IMR-90 (cell line): ENCODE data around the gene NHSL1. TPM values are rescaled to one million over a fixed set of nuclear protein-coding genes. Genes with fewer than 3 reads are reported as not detected.

Experiments
- ATAC-seq: fragments of 200-7000 bp; cut with Tn5 transposase; 2 replicates; pipeline ENCODE4 v1.9.1; 2020; ENCODE audit warnings: low read depth, mild to moderate bottlenecking, moderate library complexity
- BruUV-seq: library from RNA; stranded (reverse); fragments of 400-500 nt; replicated peaks from 2 replicates; lab custom pipeline; 2021; lab: Mats Ljungman, UMichigan
- CTCF ChIA-PET: fragments of 300-600 bp; formaldehyde crosslinking; extraction: SDS; loops from one replicate; lab custom pipeline; 2021; ENCODE audit warnings: antibody characterized with exemption; lab: Yijun Ruan, JAX
- POLR2A ChIA-PET: fragments of 300-600 bp; sonication (Branson Sonifier 250); formaldehyde crosslinking; loops from one replicate; lab custom pipeline; 2022; ENCODE audit warnings: antibody characterized with exemption; ENCODE audit not compliant: unreplicated experiment; lab: Charles Lee
- DNase-seq: peaks from one replicate; pipeline ENCODE4 v3.0.0; 2013
- H2AFZ ChIP-seq: replicated peaks from 2 replicates; pipeline ENCODE3; 2013; ENCODE audit warnings: low read length, mild to moderate bottlenecking; ENCODE audit not compliant: poor library complexity
- H2AK5ac ChIP-seq: 2 replicates; pipeline ENCODE4 v1.6.1; 2013; ENCODE audit warnings: low read depth, low read length, inconsistent platforms
- H2AK9ac ChIP-seq: replicated peaks from 2 replicates; pipeline ENCODE3; 2013; ENCODE audit warnings: mild to moderate bottlenecking, low read depth, low read length, moderate library complexity; ENCODE audit not compliant: poor library complexity
- H2BK120ac ChIP-seq: 2 replicates; pipeline ENCODE4 v1.6.1; 2013; ENCODE audit warnings: low read depth, low read length, inconsistent platforms
- H2BK15ac ChIP-seq: 3 replicates; pipeline ENCODE4 v1.6.1; 2013; ENCODE audit warnings: low read depth, low read length, inconsistent platforms
- H2BK20ac ChIP-seq: 2 replicates; pipeline ENCODE4 v1.6.1; 2013; ENCODE audit warnings: low read depth, mild to moderate bottlenecking, inconsistent platforms, low read length, moderate library complexity
- H2BK5ac ChIP-seq: 2 replicates; pipeline ENCODE4 v1.6.1; 2013; ENCODE audit warnings: mild to moderate bottlenecking, low read depth, low read length, inconsistent platforms; ENCODE audit not compliant: poor library complexity, severe bottlenecking
- H3K14ac ChIP-seq: replicated peaks from 2 replicates; pipeline ENCODE4 v1.6.1; 2013; ENCODE audit warnings: low read depth, low read length, inconsistent platforms
- H3K18ac ChIP-seq: 2 replicates; pipeline ENCODE4 v1.6.1; 2013; ENCODE audit warnings: low read depth, low read length, control low read depth
- H3K23ac ChIP-seq: 2 replicates; pipeline ENCODE4 v1.6.1; 2013; ENCODE audit warnings: low read depth, low read length, inconsistent platforms
- H3K27ac ChIP-seq: 2 replicates; pipeline ENCODE4 v1.5.1; 2013; ENCODE audit warnings: mild to moderate bottlenecking, control low read depth, low read length; ENCODE audit not compliant: insufficient read depth
- H3K27me3 ChIP-seq: 2 replicates; pipeline ENCODE4 v1.6.1; 2013; ENCODE audit warnings: low read length; ENCODE audit not compliant: control insufficient read depth, insufficient read depth
- H3K36me3 ChIP-seq: 2 replicates; pipeline ENCODE4 v1.6.1; 2013; ENCODE audit warnings: low read length, mixed read lengths; ENCODE audit not compliant: control insufficient read depth, insufficient read depth
- H3K4ac ChIP-seq: 2 replicates; pipeline ENCODE4 v1.6.1; 2013; ENCODE audit warnings: low read depth, low read length, inconsistent platforms
- H3K4me1 ChIP-seq: 2 replicates; pipeline ENCODE4 v1.6.1; 2013; ENCODE audit warnings: low read length, mixed read lengths; ENCODE audit not compliant: control insufficient read depth, insufficient read depth
- H3K4me2 ChIP-seq: 2 replicates; pipeline ENCODE4 v1.6.1; 2013; ENCODE audit warnings: low read depth, mild to moderate bottlenecking, control low read depth, low read length, moderate library complexity
- H3K4me3 ChIP-seq: 2 replicates; pipeline ENCODE4 v1.5.1; 2013; ENCODE audit warnings: low read depth, mild to moderate bottlenecking, control low read depth, low read length, moderate library complexity; ENCODE audit not compliant: insufficient read depth
- H3K56ac ChIP-seq: 2 replicates; pipeline ENCODE4 v1.6.1; 2013; ENCODE audit warnings: low read length, inconsistent platforms; ENCODE audit not compliant: insufficient read depth; ENCODE audit errors: extremely low read depth
- H3K79me1 ChIP-seq, 2 experiments: 2 replicates each; pipeline ENCODE4 v1.6.1; 2013; ENCODE audit warnings: low read length in 2 of 2, inconsistent platforms in 1 of 2, low read depth in 1 of 2
- H3K9ac ChIP-seq: 2 replicates; pipeline ENCODE4 v1.6.1; 2013; ENCODE audit warnings: low read depth, low read length, control low read depth
- H3K9me1 ChIP-seq: 2 replicates; pipeline ENCODE4 v1.6.1; 2013; ENCODE audit warnings: low read length, inconsistent platforms; ENCODE audit not compliant: insufficient read depth
- H3K9me3 ChIP-seq: 2 replicates; pipeline ENCODE4 v1.6.1; 2013; ENCODE audit warnings: low read length; ENCODE audit not compliant: control insufficient read depth, insufficient read depth
- H4K20me1 ChIP-seq: 2 replicates; pipeline ENCODE4 v1.6.1; 2013; ENCODE audit warnings: low read length, inconsistent platforms; ENCODE audit not compliant: insufficient read depth
- H4K5ac ChIP-seq: 2 replicates; pipeline ENCODE4 v1.6.1; 2013; ENCODE audit warnings: mild to moderate bottlenecking, low read depth, low read length, control low read depth
- H4K8ac ChIP-seq, 2 experiments: 2 replicates each; pipeline ENCODE4 v1.6.1; 2013; ENCODE audit warnings: low read depth in 2 of 2, low read length in 2 of 2, control low read depth in 1 of 2, inconsistent platforms in 1 of 2
- H4K91ac ChIP-seq: 2 replicates; pipeline ENCODE4 v1.6.1; 2013; ENCODE audit warnings: low read depth, low read length, inconsistent platforms; ENCODE audit not compliant: insufficient read depth
- BHLHE40 ChIP-seq: fragments of 150-350 bp; IDR thresholded peaks from 2 replicates; pipeline ENCODE4 v1.6.1; 2016; ENCODE audit warnings: mild to moderate bottlenecking, low read depth, low read length
- FOS ChIP-seq: fragments of 150-350 bp; IDR thresholded peaks from 2 replicates; pipeline ENCODE4 v1.6.1; 2016; ENCODE audit warnings: low read depth, low read length
- MAFK ChIP-seq: IDR thresholded peaks from 2 replicates; pipeline ENCODE4 v1.6.1; 2012; ENCODE audit warnings: low read depth, low read length, improper control_type of control experiment
- MAZ ChIP-seq: IDR thresholded peaks from 2 replicates; pipeline ENCODE4 v1.6.1; 2012; ENCODE audit warnings: low read depth, mild to moderate bottlenecking, low read length, improper control_type of control experiment, moderate library complexity, borderline replicate concordance
- MXI1 ChIP-seq: IDR thresholded peaks from 2 replicates; pipeline ENCODE4 v1.6.1; 2012; ENCODE audit warnings: low read depth, mild to moderate bottlenecking, low read length, moderate library complexity, borderline replicate concordance
- NFE2L2 ChIP-seq: fragments of 150-350 bp; IDR thresholded peaks from 2 replicates; pipeline ENCODE4 v1.6.1; 2016; ENCODE audit warnings: low read depth, mild to moderate bottlenecking, low read length
- POLR2A ChIP-seq: IDR thresholded peaks from 2 replicates; pipeline ENCODE4 v1.6.1; 2012; ENCODE audit warnings: mild to moderate bottlenecking, low read depth, low read length
- RAD21 ChIP-seq: IDR thresholded peaks from 2 replicates; pipeline ENCODE4 v1.6.1; 2012; ENCODE audit warnings: low read length, improper control_type of control experiment
- RCOR1 ChIP-seq: IDR thresholded peaks from 2 replicates; pipeline ENCODE4 v1.6.1; 2012; ENCODE audit warnings: mild to moderate bottlenecking, low read length, improper control_type of control experiment; ENCODE audit not compliant: insufficient replicate concordance
- RFX5 ChIP-seq: IDR thresholded peaks from 2 replicates; pipeline ENCODE4 v1.8.0; 2012; ENCODE audit warnings: low read depth, mild to moderate bottlenecking, low read length, moderate library complexity
- SMC3 ChIP-seq: fragments of 150-350 bp; IDR thresholded peaks from 2 replicates; pipeline ENCODE4 v1.6.1; 2016; ENCODE audit warnings: low read depth, mild to moderate bottlenecking, antibody characterized with exemption, low read length, moderate library complexity
- WGBS, 2 experiments: methylation state at CpG; one replicate each; pipeline versions ENCODE4 v1.1.5 to v1.1.7; 2013; ENCODE audit warnings: missing lambda C conversion rate in 2 of 2; ENCODE audit not compliant: insufficient read length in 1 of 2; ENCODE audit errors: extremely low coverage in 2 of 2; 5-methylcytosine and 5-hydroxymethylcytosine counted together
- dilution Hi-C: fragments of 300-500 bp; cut with HindIII; formaldehyde crosslinking; loops from one replicate; pipeline ENCODE4 v1.14.3; 2018; ENCODE audit warnings: low sequenced_read_pairs; ENCODE audit not compliant: unreplicated experiment
- in situ Hi-C: fragments of 300-500 bp; cut with MboI; formaldehyde crosslinking; loops from 3 replicates; pipeline ENCODE4 v1.14.3; 2019; ENCODE audit warnings: low sequenced_read_pairs, inconsistent platforms, mixed read lengths
- intact Hi-C: fragments of 100-400 bp; cut with micrococcal nuclease; formaldehyde crosslinking; loops from 2 replicates; pipeline ENCODE4 v1.10.0; 2022
- polyA plus RNA-seq, 3 experiments: library from polyadenylated mRNA; depleted of rRNA; stranded (reverse); fragments of >200 nt; gene quantifications; 2 replicates each; pipeline ENCODE4 v1.2.3, GENCODE V29; 2012; ENCODE audit warnings: low replicate concordance in 1 of 3
- total RNA-seq: library from RNA; depleted of rRNA; stranded (reverse); fragments of >200 nt; gene quantifications from 2 replicates; pipeline ENCODE4 v1.2.3, GENCODE V29; 2012
- TF ChIP-seq, protein P1 (sequence below): fragments of 150-350 bp; IDR thresholded peaks from 2 replicates; pipeline ENCODE4 v1.6.1; 2017; ENCODE audit warnings: mild to moderate bottlenecking, antibody characterized with exemption, low read length, low read depth
- TF ChIP-seq, protein P2 (sequence below): conservative IDR thresholded peaks from 2 replicates; pipeline ENCODE4 v1.5.1; 2012; ENCODE audit warnings: mild to moderate bottlenecking, low read depth, low read length, improper control_type of control experiment
- TF ChIP-seq, protein P3 (sequence below): fragments of 150-350 bp; IDR thresholded peaks from 2 replicates; pipeline ENCODE4 v1.6.1; 2016; ENCODE audit warnings: low read depth, mild to moderate bottlenecking, low read length, moderate library complexity, borderline replicate concordance

Gene NHSL1
- total and polyA plus RNA-seq, 2 of the 4 experiments (the other 2 are of a cell fraction): 5.6 to 7.2 TPM

DNA sequence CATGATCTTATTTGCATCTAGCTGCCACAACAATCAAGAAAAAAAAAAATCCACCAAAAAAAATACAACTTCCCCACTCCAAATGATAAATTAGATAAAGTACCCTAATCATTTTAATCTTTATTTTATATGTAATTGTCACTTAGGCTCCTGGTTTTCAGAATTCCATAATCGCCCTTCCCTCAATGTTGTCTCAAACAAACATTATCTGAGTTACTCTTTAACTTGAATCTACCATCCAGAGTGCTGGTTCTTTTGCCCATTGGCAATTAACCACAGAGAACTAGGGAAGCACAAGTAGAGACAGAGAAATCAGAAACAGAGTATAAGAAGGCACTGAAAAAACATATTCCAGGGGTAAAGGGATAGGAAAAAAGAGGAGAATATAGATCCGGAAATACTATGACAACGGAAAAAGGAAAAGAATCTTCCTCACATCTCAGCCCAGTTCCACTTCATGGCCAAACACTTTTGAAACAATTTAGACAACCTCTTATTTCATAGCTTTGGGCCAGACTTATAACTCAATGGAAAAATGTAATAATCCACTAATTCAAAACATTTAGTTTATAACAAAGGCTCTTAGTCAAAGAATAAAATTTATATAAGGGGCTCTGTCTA is 861 bp upstream of the NHSL1 start:
- no peak overlapping the region for H2BK20ac ChIP-seq
- dilution Hi-C loops (no loop called here), in situ Hi-C loops (no loop called here), intact Hi-C loops (loop anchor here (10.0 kb wide), 1 partner anchor 495 kb away; no protein-coding TSS in a partner anchor)
- no TSS peak for BruUV-seq
- TF ChIP-seq, protein P1, sequence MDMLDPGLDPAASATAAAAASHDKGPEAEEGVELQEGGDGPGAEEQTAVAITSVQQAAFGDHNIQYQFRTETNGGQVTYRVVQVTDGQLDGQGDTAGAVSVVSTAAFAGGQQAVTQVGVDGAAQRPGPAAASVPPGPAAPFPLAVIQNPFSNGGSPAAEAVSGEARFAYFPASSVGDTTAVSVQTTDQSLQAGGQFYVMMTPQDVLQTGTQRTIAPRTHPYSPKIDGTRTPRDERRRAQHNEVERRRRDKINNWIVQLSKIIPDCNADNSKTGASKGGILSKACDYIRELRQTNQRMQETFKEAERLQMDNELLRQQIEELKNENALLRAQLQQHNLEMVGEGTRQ: no peak
- TF ChIP-seq, protein P2, sequence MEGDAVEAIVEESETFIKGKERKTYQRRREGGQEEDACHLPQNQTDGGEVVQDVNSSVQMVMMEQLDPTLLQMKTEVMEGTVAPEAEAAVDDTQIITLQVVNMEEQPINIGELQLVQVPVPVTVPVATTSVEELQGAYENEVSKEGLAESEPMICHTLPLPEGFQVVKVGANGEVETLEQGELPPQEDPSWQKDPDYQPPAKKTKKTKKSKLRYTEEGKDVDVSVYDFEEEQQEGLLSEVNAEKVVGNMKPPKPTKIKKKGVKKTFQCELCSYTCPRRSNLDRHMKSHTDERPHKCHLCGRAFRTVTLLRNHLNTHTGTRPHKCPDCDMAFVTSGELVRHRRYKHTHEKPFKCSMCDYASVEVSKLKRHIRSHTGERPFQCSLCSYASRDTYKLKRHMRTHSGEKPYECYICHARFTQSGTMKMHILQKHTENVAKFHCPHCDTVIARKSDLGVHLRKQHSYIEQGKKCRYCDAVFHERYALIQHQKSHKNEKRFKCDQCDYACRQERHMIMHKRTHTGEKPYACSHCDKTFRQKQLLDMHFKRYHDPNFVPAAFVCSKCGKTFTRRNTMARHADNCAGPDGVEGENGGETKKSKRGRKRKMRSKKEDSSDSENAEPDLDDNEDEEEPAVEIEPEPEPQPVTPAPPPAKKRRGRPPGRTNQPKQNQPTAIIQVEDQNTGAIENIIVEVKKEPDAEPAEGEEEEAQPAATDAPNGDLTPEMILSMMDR: no peak
- TF ChIP-seq MAFK: no peak
- TF ChIP-seq, protein P3, sequence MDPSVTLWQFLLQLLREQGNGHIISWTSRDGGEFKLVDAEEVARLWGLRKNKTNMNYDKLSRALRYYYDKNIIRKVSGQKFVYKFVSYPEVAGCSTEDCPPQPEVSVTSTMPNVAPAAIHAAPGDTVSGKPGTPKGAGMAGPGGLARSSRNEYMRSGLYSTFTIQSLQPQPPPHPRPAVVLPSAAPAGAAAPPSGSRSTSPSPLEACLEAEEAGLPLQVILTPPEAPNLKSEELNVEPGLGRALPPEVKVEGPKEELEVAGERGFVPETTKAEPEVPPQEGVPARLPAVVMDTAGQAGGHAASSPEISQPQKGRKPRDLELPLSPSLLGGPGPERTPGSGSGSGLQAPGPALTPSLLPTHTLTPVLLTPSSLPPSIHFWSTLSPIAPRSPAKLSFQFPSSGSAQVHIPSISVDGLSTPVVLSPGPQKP: no peak
- TF ChIP-seq RCOR1: no peak
- TF ChIP-seq RFX5: no peak
- no peak for TF ChIP-seq RAD21
- TF ChIP-seq MXI1: no peak
- TF ChIP-seq FOS: no peak
- TF ChIP-seq MAZ: no peak
- no peak for TF ChIP-seq NFE2L2
- TF ChIP-seq SMC3: no peak
- no peak for TF ChIP-seq POLR2A
- TF ChIP-seq BHLHE40: no peak
- no peak overlapping the region for H2BK15ac ChIP-seq
- no peak for ATAC-seq
- peaks cover 23 to 31% of the 10 kb centered on the region in 2 experiments for H3K79me1 ChIP-seq
- WGBS, 2 experiments: no CpG with 5 or more reads among the region's 3 CpGs
- no peak overlapping the region for H4K5ac ChIP-seq
- H3K27ac ChIP-seq: no peak overlapping the region
- H3K56ac ChIP-seq: no peak overlapping the region
- no peak overlapping the region for H2BK120ac ChIP-seq
- no peak overlapping the region for H3K14ac ChIP-seq
- H3K4me2 ChIP-seq: no peak overlapping the region
- H4K91ac ChIP-seq: no peak overlapping the region
- no peaks in the 10 kb centered on the region for H3K9me1 ChIP-seq
- POLR2A ChIA-PET: no interaction called here
- no peak overlapping the region for H2AK9ac ChIP-seq
- no peak overlapping the region for H2AFZ ChIP-seq
- CTCF ChIA-PET: interaction anchor here (1.7 kb wide), 1 partner anchor 9 kb away, joined by 11 read pairs; no protein-coding TSS in a partner anchor
- H3K9ac ChIP-seq: no peak overlapping the region
- no peak overlapping the region for H2BK5ac ChIP-seq
- H3K36me3 ChIP-seq: peaks cover 2% of the 10 kb centered on the region; the same call in 1 of the 2 replicates
- no peaks in the 10 kb centered on the region for H3K27me3 ChIP-seq
- H3K9me3 ChIP-seq: no peaks in the 10 kb centered on the region
- no peak for DNase-seq
- H3K4me3 ChIP-seq: no peak overlapping the region
- no peak overlapping the region for H2AK5ac ChIP-seq
- H4K8ac ChIP-seq: no peak overlapping the region
- H4K20me1 ChIP-seq: no peaks in the 10 kb centered on the region; the same call in 1 of the 2 replicates
- no peak overlapping the region for H3K18ac ChIP-seq
- H3K23ac ChIP-seq: no peak overlapping the region
- no peak overlapping the region for H3K4ac ChIP-seq
- H3K4me1 ChIP-seq: peaks cover 5% of the 10 kb centered on the region; the same call in 1 of the 2 replicates
